Stimulated activated CD8-positive, alpha-beta memory T cell treated with anti-CD3 and anti-CD28 coated beads, Interleukin-2, amount 100 ng/mL, for 1 hour (primary cell): ENCODE measurements around the gene TASP1.
"Not testable (repeated sequence)": the region's sequence is repeated elsewhere in the genome, so short reads cannot be mapped to it uniquely, and the experiment has no call there.

Experiments
- DNase-seq, 2 donors: peaks; one replicate each; pipeline ENCODE4 v3.0.0-alpha.2; 2020; ENCODE audit warnings: low read depth in 2 of 2

TASP1 gene

DNA sequence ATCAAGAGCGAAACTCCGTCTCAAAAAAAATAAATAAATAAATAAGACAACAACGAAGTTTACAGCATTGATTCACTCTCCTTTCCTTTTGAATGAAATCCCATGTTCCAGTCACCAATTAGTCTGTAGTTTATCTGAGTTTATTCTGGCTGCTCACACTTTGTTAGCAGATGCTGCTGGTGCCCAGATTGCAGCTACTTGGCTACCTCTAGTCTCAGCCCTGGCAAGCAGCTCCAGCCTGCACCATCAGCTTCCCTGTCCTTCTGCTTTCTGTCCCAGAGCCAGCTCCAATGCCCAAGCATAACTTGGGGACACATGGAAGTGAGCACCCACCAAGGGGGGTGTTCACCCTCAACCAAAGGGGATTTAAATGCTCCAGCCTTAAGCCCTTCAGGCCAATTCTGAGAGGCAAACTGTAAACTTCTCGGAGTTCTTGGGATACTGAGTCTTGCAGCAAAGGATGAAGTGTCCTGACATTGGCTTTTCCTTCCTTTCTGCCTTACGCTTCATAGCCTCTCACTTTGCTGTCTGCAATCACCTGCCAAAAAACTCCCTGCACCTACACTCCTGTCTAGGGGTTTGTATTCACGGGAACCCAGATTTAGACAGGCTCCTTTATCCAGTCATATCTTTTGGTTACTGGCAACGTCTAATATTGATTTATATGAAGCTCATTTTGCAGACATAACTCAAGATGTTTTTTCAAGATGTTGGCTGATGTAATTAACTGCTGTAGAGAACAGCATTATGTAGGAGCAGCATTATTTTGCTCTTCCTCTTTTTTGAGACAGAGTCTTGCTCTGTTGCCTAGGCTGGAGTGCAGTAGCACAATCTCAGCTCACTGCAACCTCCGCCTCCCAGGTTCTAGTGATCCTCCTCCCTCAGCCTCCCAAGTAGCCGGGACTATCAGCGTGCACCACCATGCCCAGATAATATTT lies 9.8 kb upstream of the TASP1 start:
- DNase-seq, result no peak

DNA sequence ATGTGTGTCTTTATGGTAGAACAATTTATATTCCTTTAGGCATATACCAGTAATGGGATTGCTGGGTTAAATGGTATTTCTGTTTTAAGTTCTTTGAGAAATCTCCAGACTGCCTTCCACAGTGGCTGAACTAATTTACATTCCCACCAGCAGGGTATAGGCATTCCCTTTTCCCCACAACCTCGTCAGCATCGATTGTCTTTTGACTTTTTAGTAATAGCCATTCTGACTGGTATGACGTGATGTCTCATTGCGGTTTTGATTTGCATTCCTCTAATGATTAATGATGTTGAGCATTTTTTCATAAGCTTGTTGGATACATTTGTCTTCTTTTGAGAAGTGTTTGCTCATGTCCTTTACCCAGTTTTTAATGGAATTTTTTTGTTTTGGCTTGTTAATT lies 5.3 kb upstream of the TASP1 start:
- no peak for DNase-seq

DNA sequence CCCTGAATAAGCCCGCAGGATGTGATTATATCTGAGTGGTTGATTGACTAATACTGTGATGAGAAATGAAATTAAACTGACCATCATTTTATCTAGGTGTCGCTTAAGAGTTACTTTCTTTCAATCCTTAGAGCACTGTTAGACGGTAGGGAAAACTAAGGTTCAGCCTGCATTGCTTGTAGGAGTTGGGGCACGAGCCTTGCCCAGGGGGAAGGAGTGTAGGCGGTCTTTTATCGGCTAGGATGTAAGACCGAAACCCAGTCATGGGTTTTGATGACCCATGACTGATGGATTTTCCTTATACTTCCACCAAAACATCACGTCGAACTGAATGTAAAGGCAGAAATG lies 392 bp upstream of the TASP1 start:
- no peak for DNase-seq

DNA sequence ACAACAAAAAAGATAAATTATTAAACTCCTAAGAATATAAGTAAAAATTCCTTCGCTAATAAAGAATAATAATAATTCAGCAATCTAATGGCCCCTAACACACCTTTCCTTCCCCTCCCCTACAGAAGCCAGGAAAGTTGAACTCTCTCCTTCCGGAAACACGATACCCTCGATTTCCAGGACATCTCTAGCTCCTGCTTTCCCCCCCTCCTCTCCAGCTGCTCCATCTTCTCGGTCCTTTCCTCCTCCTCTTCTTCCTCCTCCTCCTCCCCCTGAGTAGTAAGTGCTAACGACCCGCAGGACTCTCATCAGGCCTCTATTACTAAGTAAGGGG lies 603 bp downstream of the TASP1 start:
- DNase-seq, result no peak

DNA sequence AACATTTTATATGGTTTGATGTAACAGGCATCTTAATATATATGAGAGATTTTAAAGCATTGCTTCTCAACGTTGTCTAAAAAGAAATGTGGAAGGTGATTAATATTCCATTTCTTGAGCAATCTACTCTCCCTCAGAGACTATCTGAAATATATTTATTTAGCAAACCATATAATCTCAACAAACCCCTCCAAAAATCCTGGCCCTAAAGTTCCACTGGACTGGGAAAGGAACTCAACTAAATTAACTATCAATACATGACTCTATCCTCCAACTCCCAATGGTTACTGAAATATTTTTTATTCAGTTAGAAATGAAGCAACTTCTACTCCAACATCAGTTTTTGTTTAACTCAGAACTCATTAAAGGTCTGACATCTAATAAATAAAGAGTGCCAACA lies 6.3 kb downstream of the TASP1 start:
- no peak for DNase-seq

DNA sequence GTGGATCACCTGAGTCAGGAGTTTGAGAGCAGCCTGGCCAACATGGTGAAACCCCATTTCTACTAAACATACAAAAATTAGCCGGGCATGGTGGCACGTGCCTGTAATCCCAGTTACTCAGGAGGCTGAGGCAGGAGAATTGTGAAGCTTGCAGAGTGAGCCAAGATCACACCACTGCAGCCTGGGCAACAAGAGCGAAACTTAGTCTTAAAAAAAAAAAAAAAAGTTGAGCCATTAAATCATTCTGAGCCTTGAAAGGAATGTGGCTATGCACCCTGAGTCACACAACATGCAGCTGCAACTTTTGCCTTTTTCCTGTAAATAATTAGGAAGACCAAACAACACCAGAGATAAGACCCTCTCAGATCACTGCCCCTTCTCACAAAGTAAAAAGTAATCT lies 11.2 kb downstream of the TASP1 start:
- DNase-seq, result not testable (repeated sequence)

DNA sequence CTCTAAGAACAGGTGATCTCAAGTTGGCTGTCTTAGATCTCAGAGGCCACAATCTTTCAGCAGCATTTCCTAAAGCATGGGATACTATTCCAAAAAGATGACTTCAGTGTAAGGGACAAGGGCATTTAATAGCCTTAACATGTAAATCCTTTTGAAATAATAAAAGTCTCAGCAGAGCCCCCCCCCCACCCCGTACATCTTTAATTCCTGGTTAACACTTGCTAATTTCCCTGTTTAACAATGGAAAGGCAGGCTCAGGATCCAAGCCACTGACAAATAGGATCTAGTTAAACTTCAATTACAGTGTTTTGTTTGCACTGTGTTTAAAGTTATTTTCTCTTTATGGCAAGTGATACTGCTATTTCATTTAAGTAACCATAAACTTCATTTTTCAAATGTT lies 12.0 kb downstream of the TASP1 start:
- DNase-seq, result no peak

DNA sequence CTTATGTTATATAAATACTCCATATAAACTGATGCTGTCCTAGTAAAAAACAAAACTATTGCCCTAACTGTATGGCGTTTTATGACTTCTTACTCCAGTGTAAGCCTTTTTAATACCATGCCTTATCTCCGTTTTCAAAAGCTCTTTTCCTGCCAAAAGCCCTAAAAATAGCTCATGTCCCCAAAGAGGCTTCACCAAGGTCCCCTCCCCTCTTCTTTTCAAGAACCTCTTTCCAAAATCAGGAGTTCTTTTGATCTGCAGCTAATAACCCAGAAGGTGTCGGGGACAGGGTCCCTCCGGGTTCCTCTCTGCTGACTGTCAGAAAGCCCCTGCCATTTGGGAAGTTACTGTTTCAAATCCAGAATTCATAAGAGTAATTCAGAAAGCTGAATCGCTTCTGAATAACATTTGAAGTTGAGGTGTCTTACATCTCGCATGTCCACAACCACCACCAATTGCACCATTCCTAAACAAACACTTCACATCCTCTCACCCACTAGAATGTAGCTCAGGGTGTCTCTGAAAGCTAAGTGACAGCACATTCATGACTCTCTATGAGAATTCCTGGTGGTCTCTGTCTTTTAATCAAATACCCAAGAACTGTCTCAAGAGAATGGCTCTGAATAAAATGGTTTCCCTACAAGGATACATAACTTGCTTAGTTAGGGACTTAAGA lies 13.3 kb downstream of the TASP1 start:
- no peak for DNase-seq

DNA sequence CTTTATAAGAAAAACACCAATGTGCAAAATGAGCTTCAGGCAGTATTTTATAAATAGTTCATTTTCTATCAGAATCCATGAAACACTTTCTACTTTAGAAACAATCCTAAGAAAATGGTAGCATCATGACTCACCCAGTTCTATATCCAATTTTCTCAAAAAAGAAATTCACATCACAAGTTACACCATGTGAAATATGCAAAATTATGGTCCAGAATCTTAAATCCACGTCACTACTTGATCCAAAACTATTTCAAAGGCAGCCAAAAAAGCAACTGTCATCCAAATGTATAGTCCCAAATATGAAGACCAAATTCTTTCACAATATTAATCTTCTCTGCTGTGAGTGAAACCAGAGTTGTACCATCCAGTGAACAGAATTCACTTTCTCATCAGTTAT lies 19.3 kb downstream of the TASP1 start:
- not testable (repeated sequence) for DNase-seq

DNA sequence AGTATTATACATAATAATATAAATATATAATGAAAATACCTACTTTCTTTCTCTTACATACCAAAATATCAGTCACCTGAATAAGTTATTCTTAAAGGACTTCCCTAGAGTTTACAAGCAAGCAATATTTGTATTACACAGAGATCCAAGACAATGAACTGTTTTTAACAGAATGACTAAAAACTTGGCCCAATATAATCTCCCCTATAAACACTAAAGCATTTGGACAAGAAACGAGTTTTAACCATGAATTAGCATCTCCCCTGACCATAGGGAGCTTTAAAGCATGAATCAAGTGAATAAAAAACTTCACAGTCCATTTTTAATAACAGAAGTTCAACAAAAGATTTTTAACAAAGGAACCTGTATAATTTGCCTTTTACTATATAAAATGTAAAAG lies 20.3 kb downstream of the TASP1 start:
- DNase-seq, result not testable (repeated sequence)

DNA sequence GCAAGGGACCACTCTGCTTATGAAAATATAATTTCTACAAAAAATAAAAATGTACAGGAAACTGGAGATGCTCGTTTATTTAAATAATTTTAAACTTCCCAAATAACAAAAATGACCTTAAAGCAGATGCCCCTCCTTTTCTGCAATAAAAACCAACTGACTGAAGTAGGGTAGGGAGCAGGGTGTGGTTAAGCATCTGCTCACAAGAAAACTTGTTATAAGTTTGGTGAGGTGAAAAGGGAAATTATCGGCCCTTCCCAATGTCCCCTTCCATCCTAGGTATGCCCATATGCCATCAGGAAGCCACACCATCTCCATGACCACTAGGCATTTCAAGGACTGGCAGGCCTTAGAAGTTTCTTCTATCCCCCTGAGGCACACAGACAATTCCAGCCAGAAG lies 21.1 kb downstream of the TASP1 start:
- not testable (repeated sequence) for DNase-seq

DNA sequence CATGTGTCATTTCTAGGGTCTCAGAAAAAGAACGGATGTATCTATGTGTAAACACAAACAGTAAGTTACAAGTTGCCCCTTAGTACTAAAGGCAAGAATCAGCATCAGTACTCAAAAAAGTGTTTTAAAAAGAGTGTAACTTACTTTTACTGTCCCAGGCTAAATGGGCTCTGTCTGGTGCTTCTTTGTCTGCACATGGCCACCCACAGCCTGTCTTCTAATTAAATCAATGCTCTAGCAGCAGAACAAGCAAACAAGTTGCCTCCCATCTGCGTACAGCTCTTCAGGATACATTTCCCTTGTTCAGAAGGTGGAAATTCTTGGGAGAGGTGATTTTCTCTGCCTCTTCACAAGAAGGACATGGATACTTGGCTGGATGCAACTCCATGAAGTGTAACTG lies 22.0 kb downstream of the TASP1 start:
- not testable (repeated sequence) for DNase-seq

DNA sequence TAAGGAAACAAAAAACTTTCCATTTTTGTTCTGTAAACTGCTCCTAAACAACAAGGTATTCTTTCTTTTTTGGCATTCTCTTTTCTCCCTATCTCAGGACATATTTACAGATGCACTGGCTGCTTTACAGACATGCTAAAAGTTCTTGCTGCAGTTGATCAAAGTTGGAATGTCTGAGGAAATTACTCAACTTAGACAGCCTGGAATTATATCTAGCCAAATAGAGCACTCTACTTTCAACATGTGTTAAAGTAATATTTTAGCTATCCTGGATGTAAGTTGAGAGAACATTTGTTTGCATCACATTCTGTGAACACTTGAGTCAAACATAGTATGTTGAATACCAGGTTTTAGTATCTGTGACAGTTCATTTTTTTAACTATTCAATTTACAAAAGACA lies 24.8 kb downstream of the TASP1 start:
- no peak for DNase-seq

DNA sequence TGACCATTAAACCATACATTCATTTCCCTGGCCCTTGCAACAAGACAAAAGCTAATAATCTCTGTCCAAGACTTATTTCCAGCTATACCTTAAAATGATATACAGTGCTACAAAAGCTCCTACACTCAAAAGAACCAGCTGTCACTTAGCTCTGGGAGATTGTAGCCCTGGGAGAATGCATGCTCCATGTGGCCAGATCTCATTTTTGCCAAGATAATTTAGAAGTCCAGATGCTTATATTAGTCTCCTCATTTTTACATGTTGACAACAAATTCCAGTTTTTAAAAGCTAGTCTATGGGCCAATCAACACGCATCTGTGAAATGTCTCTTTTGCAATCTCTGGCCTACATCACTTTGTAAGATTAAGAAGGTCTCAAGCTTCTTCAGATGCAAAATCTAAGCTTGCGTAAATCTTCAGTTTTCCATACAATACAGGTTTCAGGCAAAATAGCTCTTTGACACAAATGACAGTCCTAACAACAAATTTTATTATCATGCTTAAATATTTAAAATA lies 27.1 kb downstream of the TASP1 start:
- no peak for DNase-seq

DNA sequence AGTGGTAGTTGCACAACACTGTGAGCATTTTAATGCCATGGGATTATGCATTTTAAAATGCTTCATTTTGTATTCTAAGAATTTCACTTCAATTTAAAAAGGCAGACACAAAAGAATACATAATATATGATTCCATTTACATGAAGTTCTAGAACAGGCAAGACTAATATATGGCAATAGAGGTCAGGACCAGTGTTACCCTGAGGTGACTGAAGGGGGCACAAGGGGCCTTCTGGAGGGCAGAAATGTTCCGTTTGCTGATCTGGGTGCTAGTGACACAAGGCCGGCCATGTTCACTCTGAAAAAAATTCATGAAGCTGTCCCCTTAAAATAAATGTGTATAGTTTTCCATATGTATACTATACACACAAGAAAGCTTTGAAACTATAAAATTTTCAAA lies 28.5 kb downstream of the TASP1 start:
- DNase-seq, result no peak

DNA sequence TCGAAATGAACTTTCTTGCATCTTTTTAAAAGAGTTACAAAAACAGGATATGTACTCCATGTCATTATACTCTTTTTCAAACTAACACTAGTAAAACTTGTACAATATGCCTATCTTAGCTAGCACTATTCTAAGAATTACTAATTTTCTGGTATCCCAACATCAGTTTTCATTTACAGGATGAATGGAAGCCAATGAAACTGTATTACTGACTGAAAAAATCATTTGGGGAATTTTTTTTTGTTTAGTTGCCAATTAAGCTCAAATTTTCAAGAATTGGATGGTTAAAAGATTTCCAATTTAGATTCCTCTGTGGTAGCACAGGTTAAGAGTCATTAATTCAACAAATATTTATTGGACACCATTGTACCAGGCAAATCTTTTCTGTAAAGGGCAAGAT lies 30.7 kb downstream of the TASP1 start:
- no peak for DNase-seq

DNA sequence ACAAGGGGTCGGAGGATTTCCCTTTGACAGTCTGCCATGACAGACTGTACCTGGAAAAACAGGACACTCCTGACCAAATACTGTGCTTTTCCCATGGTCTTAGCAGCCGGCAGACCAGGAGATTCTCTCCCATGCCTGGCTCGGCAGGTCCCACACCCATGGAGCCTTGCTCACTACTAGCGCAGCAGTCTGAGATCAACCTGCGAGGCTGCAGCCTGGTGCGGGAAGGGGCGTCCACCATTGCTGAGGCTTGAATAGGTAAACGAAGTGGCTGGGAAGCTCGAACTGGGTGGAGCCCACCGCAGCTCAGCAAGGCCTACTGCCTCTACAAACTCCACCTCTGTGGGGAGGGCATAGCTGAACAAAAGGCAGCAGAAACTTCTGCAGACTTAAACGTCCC lies 45.3 kb downstream of the TASP1 start:
- not testable (repeated sequence) for DNase-seq

DNA sequence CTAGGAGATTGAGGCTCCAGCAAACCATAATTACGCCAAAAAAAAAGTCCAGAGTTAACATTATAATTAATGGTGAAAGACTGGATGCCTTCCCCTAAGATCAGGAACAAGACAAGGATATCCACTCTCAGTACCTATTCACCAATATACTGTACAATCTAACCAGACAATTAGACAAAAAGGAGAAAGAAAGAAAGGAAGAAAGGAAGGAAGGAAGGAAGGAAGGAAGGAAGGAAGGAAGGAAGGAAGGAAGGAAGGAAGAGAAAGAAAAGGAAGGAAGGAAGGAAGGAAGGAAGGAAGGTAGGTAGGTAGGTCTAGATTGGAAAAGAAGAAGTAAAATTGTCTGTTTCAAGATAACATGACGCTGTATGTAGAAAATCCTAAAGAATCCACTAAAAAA lies 50.7 kb downstream of the TASP1 start:
- no peak for DNase-seq

DNA sequence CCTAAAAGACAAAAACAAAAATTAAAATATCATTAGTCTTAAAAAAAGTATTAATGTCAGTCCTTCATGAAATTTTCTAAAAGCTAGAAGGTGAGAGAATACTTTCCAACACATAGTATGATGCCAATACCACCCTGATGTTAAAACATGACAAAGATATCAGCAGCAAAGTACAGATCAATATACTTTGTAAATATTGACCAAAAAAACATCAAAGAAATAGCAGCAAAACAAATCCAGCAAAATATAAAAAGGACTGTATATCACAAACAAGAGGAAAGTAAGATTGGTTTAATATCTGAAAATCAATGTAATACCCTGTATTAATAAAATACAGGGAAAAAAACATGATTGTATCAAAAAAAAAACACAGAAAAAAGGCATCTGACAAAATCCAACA lies 51.4 kb downstream of the TASP1 start:
- no peak for DNase-seq

DNA sequence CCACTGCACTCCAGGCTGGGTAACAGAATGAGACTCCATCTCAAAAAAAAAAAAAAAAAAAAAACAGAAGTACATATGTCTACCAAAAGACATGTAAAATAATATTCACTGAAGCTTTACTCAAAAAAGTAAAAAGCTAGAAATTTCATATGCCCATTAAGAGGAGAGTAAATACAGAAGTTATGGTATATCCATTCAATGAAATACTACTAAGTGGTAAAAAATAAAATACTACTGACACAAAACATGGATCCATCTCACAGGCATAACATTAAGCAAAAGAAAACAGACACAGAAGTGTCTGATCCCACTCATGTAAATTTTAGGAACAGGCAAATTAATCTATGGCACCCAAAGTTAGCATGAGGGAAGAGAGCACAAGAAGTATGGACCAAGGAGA lies 52.6 kb downstream of the TASP1 start:
- DNase-seq, result no peak

DNA sequence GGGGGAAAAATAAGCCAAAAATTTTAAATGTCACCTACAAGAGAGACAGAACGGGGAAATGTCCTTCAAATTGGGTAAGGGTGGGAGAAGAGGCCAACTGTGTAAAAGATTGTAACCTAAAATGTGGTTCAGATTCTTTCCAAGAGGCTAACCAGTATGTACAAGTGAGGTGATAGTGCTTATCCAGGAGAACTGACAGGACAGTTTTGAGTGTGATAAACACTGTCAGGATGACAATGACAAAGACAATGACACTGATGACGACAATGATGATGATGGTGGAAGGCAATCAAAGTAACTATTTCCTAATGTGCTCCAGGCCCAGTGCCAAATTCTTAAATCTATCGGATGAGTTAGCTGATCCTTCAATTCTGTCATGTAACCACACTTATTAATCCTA lies 57.3 kb downstream of the TASP1 start:
- no peak for DNase-seq

DNA sequence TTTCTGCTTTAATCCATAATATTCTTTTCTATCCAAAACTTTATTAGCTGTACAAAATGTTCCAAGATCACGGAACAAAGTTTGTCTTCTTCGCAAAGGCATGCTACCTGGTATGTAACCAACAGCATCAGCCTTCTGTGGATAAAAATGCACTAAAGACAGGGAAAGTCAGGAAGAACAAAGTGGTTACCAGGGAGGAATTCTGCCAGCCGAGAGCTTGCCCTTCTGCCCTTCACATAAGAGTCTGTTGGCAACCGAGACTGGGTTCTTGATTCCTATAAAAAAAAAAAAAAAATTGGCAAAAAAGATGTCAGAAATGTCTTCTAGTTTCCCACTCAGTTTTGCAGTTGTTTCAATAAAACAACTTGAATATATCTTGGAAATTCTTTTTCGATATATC lies 58.0 kb downstream of the TASP1 start:
- no peak for DNase-seq

DNA sequence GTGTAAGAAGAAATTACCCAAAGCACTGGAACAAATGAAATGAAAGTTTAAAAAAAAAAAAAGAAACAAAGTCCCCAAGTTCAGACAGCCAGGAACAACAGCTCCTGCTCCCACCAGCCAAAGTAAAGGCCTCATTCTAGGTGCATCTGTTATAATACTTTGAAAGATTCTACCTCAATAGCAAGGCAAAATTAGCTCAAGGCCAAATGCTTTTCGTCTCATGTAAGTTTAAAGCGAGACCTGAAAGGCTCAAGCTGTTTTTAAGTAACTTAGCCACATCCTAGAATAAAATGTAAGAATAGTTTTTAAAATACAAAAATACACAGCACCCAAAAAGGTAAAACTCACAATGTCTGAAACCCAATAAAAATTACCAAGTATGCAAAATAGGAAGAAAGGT lies 64.7 kb downstream of the TASP1 start:
- no peak for DNase-seq
